ENCODE data around the gene BCKDHA. TPM values are rescaled to one million over a fixed set of nuclear protein-coding genes. Genes with fewer than 3 reads are reported as not detected.
"Not testable (repeated sequence)": the region's sequence is repeated elsewhere in the genome, so short reads cannot be mapped to it uniquely, and the experiment has no call there.

The BCKDHA gene
- total and polyA plus RNA-seq, 4 donors = 19.7 to 54.5 (median 39.0) TPM

DNA sequence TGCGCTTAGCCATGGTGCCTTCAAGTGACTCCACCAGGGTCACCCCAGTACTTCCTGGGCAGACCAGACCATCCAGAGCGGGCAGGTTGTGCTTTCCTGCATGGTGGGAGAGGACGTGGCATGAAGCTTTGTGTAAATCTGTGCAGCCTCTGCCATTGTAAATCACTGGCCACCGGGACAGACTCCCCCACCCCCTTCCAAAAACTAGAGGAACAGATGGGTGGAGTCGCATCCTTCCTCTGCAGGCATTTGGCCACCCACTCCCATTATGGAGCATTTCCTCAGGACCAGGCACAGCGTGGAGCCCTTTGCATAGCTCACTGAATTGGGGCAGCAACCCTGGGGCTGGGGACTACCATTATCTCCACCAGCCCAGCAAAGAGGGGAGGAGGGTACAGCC lies 8.2 kb downstream of the BCKDHA start:
- WGBS, 2 donors = 67 to 71% methylated on average over 6 of the region's 6 CpGs
- Histone ChIP-seq H3K9ac (ENCODE audit: insufficient read depth in 1 of 2, low read length in 2 of 2) (no peak overlapping the region), H3K4me3 (no peak overlapping the region), H3K27ac (ENCODE audit: low read depth in 1 of 2, low read length in 1 of 2) (peak overlapping the region; percentile 12 to 13), H3K4me1 (ENCODE audit: control insufficient read depth in 5 of 5, insufficient read depth in 5 of 5, low read length in 5 of 5) (peaks cover 0 to 27% (median 4%) of the 10 kb centered on the region in 5 donors), H3K36me3 (ENCODE audit: control insufficient read depth in 4 of 4, insufficient read depth in 4 of 4, low read length in 4 of 4) (peaks cover 0 to 6% (median 0%) of the 10 kb centered on the region in 4 donors), H3K9me3 (ENCODE audit: control insufficient read depth in 4 of 4, insufficient read depth in 3 of 4, low read length in 3 of 4) (no peaks in the 10 kb centered on the region), H3K27me3 (ENCODE audit: control insufficient read depth in 3 of 3, insufficient read depth in 3 of 3, low read length in 2 of 3) (no peaks in the 10 kb centered on the region)
- no peak for DNase-seq
- TF ChIP-seq CTCF (IDR thresholded peaks at IDR 0.05; ENCODE audit: control extremely low read depth, extremely low read depth) = no peak
- ATAC-seq (ENCODE audit: insufficient read depth, low FRiP score) = no peak

DNA sequence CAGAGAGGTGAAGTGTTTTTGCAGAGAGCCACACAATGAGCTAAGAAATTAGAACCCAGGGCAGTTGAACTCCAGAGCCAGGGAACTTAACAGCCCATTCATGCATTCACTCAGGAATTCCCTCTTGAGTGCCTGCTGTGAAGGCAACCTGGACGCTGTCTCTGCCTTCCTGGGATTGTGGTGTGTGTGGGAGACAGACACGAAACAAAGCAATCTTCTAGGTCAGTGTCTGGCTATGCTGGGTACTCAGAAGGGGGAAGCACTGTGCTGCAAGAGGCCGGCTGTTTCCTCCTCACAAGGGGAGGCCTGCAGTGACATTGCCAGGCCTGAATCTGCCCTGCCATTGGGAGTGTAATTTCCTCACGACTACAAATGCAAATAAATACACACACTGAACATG lies 9.7 kb downstream of the BCKDHA start:
- Histone ChIP-seq H3K9me3 (ENCODE audit: control insufficient read depth in 4 of 4, insufficient read depth in 3 of 4, low read length in 3 of 4) (no peaks in the 10 kb centered on the region), H3K9ac (ENCODE audit: insufficient read depth in 1 of 2, low read length in 2 of 2) (no peak overlapping the region), H3K36me3 (ENCODE audit: control insufficient read depth in 4 of 4, insufficient read depth in 4 of 4, low read length in 4 of 4) (peaks cover 0 to 13% (median 1%) of the 10 kb centered on the region in 4 donors), H3K27ac (ENCODE audit: low read depth in 1 of 2, low read length in 1 of 2) (peak overlapping the region; percentile 11 to 88), H3K4me3 (no peak overlapping the region), H3K27me3 (ENCODE audit: control insufficient read depth in 3 of 3, insufficient read depth in 3 of 3, low read length in 2 of 3) (no peaks in the 10 kb centered on the region), H3K4me1 (ENCODE audit: control insufficient read depth in 5 of 5, insufficient read depth in 5 of 5, low read length in 5 of 5) (peaks cover 0 to 25% (median 4%) of the 10 kb centered on the region in 5 donors)
- peak in 1 of 3 donors; percentile 37 for DNase-seq
- peak; percentile 33 for ATAC-seq (ENCODE audit: insufficient read depth, low FRiP score)
- 14 to 22% methylated on average over 4 of the region's 4 CpGs for WGBS, 2 donors
- TF ChIP-seq CTCF (IDR thresholded peaks at IDR 0.05; ENCODE audit: control extremely low read depth, extremely low read depth) = no peak

GRCh38 chr19:41408256-41408655 lies 10.6 kb downstream of the BCKDHA start:
- Histone ChIP-seq H3K27me3 (ENCODE audit: control insufficient read depth in 3 of 3, insufficient read depth in 3 of 3, low read length in 2 of 3) (no peaks in the 10 kb centered on the region), H3K9me3 (ENCODE audit: control insufficient read depth in 4 of 4, insufficient read depth in 3 of 4, low read length in 3 of 4) (no peaks in the 10 kb centered on the region), H3K9ac (ENCODE audit: insufficient read depth in 1 of 2, low read length in 2 of 2) (no peak overlapping the region), H3K4me1 (ENCODE audit: control insufficient read depth in 5 of 5, insufficient read depth in 5 of 5, low read length in 5 of 5) (peaks cover 0 to 20% (median 4%) of the 10 kb centered on the region in 5 donors), H3K36me3 (ENCODE audit: control insufficient read depth in 4 of 4, insufficient read depth in 4 of 4, low read length in 4 of 4) (peaks cover 0 to 13% (median 6%) of the 10 kb centered on the region in 4 donors), H3K27ac (ENCODE audit: low read depth in 1 of 2, low read length in 1 of 2) (peak overlapping the region in 1 of 2 donors; percentile 88), H3K4me3 (no peak overlapping the region)
- ATAC-seq (ENCODE audit: insufficient read depth, low FRiP score) = no peak
- 56 to 73% methylated on average over 4 of the region's 4 CpGs for WGBS, 2 donors
- DNase-seq = no peak
- TF ChIP-seq CTCF (IDR thresholded peaks at IDR 0.05; ENCODE audit: control extremely low read depth, extremely low read depth) = no peak

DNA sequence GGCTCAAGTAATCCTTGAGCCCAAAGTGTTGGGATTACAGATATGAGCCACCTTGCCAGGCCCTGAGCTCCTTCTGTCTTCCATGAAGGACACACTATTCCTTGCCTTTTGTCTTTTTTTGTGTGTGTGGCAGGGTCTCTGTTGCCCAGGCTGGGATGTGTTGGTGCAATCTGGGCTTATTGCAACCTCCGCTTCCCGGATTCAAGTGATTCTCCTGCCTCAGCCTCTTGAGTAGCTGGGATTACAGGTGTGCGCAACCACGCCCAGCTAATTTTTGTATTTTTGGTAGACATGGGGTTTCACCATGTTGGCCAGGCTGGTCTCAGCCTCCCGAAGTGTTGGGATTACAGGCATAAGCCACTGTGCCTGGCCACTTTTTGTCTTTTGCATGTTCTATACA lies 11.2 kb downstream of the BCKDHA start:
- H3K9ac ChIP-seq (ENCODE audit: insufficient read depth in 1 of 2, low read length in 2 of 2); H3K9me3 ChIP-seq (ENCODE audit: control insufficient read depth in 4 of 4, insufficient read depth in 3 of 4, low read length in 3 of 4); H3K4me3 ChIP-seq; H3K27me3 ChIP-seq (ENCODE audit: control insufficient read depth in 3 of 3, insufficient read depth in 3 of 3, low read length in 2 of 3); DNase-seq; ATAC-seq (ENCODE audit: insufficient read depth, low FRiP score): not testable (repeated sequence)
- peak overlapping the region; percentile 38 to 88 for H3K27ac ChIP-seq (ENCODE audit: low read depth in 1 of 2, low read length in 1 of 2)
- peaks cover 0 to 20% (median 4%) of the 10 kb centered on the region in 5 donors for H3K4me1 ChIP-seq (ENCODE audit: control insufficient read depth in 5 of 5, insufficient read depth in 5 of 5, low read length in 5 of 5)
- 71 to 72% methylated on average over 5 of the region's 5 CpGs for WGBS, 2 donors
- H3K36me3 ChIP-seq (ENCODE audit: control insufficient read depth in 4 of 4, insufficient read depth in 4 of 4, low read length in 4 of 4) = peaks cover 0 to 17% (median 10%) of the 10 kb centered on the region in 4 donors
